ENCODE data around the gene LENG1.

LENG1 gene

DNA sequence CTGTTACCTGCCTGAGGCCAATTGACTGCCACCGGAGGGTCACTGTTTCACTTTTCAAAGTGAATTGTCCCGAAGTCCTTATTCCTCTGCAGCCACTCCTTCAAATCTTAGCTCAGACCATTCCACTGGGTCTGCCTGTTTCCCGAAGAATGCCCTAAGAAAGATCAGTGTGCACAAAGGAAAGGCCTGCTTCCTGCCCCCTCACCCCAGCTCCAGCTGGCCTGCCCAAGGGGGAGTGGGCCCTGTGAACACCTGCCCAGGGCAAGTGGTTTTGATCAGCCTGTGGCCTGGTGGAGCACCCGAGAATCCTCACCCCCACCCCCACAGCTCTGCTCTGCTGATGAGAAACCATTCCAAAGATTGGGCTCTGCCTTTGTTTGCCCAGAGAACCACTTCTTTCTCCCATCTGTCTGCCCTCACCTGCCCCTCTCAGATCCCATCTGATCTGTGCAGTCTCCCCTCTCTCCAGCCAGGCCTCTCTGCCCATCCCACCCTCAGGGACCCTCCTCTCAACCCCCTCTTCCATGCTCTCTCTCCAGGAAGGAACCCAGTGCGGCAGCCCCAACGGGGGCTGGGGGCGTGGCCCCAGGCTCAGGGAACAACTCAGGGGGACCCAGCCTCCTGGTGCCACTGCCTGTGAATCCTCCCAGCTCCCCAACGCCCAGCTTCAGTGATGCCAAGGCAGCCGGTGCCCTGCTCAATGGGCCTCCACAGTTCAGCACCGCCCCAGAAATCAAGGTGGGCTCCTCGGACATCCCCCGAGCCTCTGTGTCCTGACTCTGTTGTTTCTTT is 10.3 kb downstream of the LENG1 start:
- TF ChIP-seq YY1 (IDR thresholded peaks at IDR 0.05; ENCODE audit: low read depth) (no peak), FOXM1 (IDR thresholded peaks at IDR 0.05; ENCODE audit: borderline replicate concordance, low read depth) (no peak), RAD21 (IDR thresholded peaks at IDR 0.05; ENCODE audit: low read depth) (no peak), EGR1 (IDR thresholded peaks at IDR 0.05) (no peak), ZBTB7A (IDR thresholded peaks at IDR 0.05; ENCODE audit: low read depth) (no peak), NFIC (IDR thresholded peaks at IDR 0.05) (no peak), TCF12 (IDR thresholded peaks at IDR 0.05; ENCODE audit: low read depth) (no peak)
- TF ChIP-seq, protein P1, sequence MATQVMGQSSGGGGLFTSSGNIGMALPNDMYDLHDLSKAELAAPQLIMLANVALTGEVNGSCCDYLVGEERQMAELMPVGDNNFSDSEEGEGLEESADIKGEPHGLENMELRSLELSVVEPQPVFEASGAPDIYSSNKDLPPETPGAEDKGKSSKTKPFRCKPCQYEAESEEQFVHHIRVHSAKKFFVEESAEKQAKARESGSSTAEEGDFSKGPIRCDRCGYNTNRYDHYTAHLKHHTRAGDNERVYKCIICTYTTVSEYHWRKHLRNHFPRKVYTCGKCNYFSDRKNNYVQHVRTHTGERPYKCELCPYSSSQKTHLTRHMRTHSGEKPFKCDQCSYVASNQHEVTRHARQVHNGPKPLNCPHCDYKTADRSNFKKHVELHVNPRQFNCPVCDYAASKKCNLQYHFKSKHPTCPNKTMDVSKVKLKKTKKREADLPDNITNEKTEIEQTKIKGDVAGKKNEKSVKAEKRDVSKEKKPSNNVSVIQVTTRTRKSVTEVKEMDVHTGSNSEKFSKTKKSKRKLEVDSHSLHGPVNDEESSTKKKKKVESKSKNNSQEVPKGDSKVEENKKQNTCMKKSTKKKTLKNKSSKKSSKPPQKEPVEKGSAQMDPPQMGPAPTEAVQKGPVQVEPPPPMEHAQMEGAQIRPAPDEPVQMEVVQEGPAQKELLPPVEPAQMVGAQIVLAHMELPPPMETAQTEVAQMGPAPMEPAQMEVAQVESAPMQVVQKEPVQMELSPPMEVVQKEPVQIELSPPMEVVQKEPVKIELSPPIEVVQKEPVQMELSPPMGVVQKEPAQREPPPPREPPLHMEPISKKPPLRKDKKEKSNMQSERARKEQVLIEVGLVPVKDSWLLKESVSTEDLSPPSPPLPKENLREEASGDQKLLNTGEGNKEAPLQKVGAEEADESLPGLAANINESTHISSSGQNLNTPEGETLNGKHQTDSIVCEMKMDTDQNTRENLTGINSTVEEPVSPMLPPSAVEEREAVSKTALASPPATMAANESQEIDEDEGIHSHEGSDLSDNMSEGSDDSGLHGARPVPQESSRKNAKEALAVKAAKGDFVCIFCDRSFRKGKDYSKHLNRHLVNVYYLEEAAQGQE (IDR thresholded peaks at IDR 0.05; ENCODE audit: low read depth) = no peak
- TF ChIP-seq, protein P2, sequence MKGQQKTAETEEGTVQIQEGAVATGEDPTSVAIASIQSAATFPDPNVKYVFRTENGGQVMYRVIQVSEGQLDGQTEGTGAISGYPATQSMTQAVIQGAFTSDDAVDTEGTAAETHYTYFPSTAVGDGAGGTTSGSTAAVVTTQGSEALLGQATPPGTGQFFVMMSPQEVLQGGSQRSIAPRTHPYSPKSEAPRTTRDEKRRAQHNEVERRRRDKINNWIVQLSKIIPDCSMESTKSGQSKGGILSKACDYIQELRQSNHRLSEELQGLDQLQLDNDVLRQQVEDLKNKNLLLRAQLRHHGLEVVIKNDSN (IDR thresholded peaks at IDR 0.05) = no peak

DNA sequence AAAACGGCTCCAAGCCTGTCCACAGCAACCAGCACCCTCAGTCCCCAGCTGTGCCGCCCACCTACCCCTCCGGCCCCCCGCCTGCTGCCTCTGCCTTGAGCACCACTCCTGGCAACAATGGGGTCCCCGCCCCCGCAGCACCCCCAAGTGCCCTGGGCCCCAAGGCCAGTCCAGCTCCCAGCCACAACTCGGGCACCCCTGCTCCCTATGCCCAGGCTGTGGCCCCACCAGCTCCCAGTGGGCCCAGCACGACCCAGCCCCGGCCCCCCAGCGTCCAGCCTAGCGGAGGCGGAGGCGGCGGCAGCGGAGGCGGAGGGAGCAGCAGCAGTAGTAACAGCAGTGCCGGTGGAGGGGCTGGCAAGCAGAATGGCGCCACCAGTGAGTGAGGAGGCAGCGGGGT is 11.4 kb downstream of the LENG1 start:
- TF ChIP-seq, protein P2 (IDR thresholded peaks at IDR 0.05) = no peak

DNA sequence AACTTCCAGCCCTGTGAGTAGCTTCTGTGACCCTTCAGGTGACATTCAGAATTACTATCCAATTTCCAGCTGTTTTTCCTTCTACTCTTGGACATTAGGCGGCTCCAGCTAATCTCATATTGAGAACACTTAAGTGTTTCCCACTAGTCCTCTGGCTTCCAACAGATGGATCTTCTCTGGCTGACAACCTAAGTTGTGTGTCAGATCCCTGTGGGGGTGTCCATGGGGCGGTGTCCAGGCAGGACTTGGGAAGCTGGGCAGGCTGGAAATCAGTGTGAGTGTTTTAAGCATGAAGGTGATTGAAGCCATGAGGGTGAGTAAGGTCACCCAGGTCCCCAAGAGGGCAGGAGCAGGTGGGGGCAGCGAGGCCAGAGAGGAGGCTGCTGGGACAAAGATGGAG is 11.8 kb downstream of the LENG1 start:
- TF ChIP-seq ZBTB7A (IDR thresholded peaks at IDR 0.05; ENCODE audit: low read depth) (no peak), EP300 (IDR thresholded peaks at IDR 0.05; ENCODE audit: borderline replicate concordance) (no peak), NFIC (IDR thresholded peaks at IDR 0.05) (no peak), FOXM1 (IDR thresholded peaks at IDR 0.05; ENCODE audit: borderline replicate concordance, low read depth) (no peak), CEBPB (IDR thresholded peaks at IDR 0.05) (no peak), CREB1 (IDR thresholded peaks at IDR 0.05; ENCODE audit: low read depth) (no peak), EGR1 (IDR thresholded peaks at IDR 0.05) (no peak), YY1 (IDR thresholded peaks at IDR 0.05; ENCODE audit: low read depth) (no peak), TEAD4 (IDR thresholded peaks at IDR 0.05) (no peak)
- TF ChIP-seq, protein P3, sequence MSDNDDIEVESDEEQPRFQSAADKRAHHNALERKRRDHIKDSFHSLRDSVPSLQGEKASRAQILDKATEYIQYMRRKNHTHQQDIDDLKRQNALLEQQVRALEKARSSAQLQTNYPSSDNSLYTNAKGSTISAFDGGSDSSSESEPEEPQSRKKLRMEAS (IDR thresholded peaks at IDR 0.05) = no peak
- TF ChIP-seq, protein P2 (IDR thresholded peaks at IDR 0.05) = no peak
- TF ChIP-seq, protein P1 (IDR thresholded peaks at IDR 0.05; ENCODE audit: low read depth) = no peak

DNA sequence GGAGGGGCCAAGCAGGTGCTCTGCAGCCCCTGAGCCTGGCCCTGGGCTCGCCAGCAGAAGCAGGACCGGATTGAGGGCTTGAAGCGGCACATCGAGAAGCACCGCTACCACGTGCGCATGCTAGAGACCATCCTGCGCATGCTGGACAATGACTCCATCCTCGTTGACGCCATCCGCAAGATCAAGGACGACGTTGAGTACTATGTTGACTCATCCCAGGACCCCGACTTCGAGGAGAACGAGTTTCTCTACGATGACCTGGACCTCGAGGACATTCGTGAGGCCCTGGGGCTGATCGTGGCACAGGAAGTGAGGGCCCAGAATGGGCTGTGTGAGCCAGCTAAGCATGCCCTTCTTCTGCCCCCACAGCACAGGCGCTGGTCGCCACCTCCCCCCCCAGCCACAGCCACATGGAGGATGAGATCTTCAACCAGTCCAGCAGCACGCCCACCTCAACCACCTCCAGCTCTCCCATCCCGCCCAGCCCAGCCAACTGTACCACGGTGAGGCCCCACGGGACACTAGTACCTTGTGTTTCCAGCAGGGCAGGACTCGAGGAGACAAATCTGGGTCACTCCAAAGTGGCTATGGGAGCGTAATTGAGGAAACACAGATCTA is 13.9 kb downstream of the LENG1 start:
- TF ChIP-seq, protein P1 (IDR thresholded peaks at IDR 0.05; ENCODE audit: low read depth) = no peak
- TF ChIP-seq TCF12 (IDR thresholded peaks at IDR 0.05; ENCODE audit: low read depth) = no peak
- TF ChIP-seq, protein P3 (IDR thresholded peaks at IDR 0.05) = no peak
- no peak for TF ChIP-seq ZBTB7A (IDR thresholded peaks at IDR 0.05; ENCODE audit: low read depth)
- TF ChIP-seq YY1 (IDR thresholded peaks at IDR 0.05; ENCODE audit: low read depth) = no peak
- no peak for TF ChIP-seq EGR1 (IDR thresholded peaks at IDR 0.05)
- no peak for TF ChIP-seq EP300 (IDR thresholded peaks at IDR 0.05; ENCODE audit: borderline replicate concordance)
- TF ChIP-seq, protein P2 (IDR thresholded peaks at IDR 0.05) = no peak
- no peak for TF ChIP-seq TAF1 (IDR thresholded peaks at IDR 0.05; ENCODE audit: low read depth)
- TF ChIP-seq NFIC (IDR thresholded peaks at IDR 0.05) = no peak
- TF ChIP-seq RAD21 (IDR thresholded peaks at IDR 0.05; ENCODE audit: low read depth) = no peak
- TF ChIP-seq TEAD4 (IDR thresholded peaks at IDR 0.05) = no peak
- TF ChIP-seq CREB1 (IDR thresholded peaks at IDR 0.05; ENCODE audit: low read depth) = no peak
- TF ChIP-seq FOXM1 (IDR thresholded peaks at IDR 0.05; ENCODE audit: borderline replicate concordance, low read depth) = no peak
- TF ChIP-seq CEBPB (IDR thresholded peaks at IDR 0.05) = no peak

Measured in Ishikawa (cell line).